AG04449 (cell line): Measurements from ENCODE around the gene AGMO.

Source experiments
- CTCF ChIA-PET: fragments of 350-600 bp; formaldehyde crosslinking; extraction: SDS; loops from one replicate; lab custom pipeline; 2021; ENCODE audit warnings: antibody characterized with exemption; lab: Yijun Ruan, JAX
- POLR2A ChIA-PET: fragments of 400-600, 350-600 bp; formaldehyde crosslinking; extraction: SDS; loops from one replicate; lab custom pipeline; 2020; ENCODE audit warnings: antibody characterized with exemption, inconsistent platforms; lab: Yijun Ruan, JAX
- DNase-seq: peaks from one replicate; pipeline ENCODE4 v3.0.0-alpha.2; 2010; ENCODE audit warnings: low read depth, low spot score
- H3K4me3 ChIP-seq: 2 replicates; pipeline ENCODE4 v1.5.1; 2011; ENCODE audit warnings: low read depth, mild to moderate bottlenecking, control low read depth, low read length
- TF ChIP-seq, protein P1 (sequence below): IDR thresholded peaks from one replicate; pipeline ENCODE4 v1.5.1; 2011; ENCODE audit warnings: mild to moderate bottlenecking, moderate library complexity, low read length, control low read depth, inconsistent platforms; ENCODE audit not compliant: insufficient read depth; ENCODE audit errors: missing control alignments

Gene AGMO

DNA sequence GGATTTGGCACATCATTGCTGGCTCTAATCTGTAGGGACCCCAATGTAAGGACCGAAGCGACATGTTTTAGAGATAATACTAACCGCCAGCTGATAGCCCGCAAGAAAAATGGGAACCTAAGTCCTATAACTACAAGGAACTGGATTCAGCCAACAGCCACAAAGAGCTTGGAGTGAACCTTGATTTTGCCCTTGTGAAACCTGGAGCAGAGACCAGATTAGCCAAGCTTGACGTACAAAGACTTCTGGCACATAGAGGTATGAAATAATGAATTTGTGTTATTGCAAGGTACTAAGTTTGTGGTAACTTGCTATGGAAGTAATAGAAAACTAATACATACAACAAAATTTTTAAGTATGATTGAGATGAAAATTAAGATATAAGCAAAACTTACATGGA lies 246.9 kb downstream of the AGMO start:
- no peak for DNase-seq
- TF ChIP-seq, protein P1, sequence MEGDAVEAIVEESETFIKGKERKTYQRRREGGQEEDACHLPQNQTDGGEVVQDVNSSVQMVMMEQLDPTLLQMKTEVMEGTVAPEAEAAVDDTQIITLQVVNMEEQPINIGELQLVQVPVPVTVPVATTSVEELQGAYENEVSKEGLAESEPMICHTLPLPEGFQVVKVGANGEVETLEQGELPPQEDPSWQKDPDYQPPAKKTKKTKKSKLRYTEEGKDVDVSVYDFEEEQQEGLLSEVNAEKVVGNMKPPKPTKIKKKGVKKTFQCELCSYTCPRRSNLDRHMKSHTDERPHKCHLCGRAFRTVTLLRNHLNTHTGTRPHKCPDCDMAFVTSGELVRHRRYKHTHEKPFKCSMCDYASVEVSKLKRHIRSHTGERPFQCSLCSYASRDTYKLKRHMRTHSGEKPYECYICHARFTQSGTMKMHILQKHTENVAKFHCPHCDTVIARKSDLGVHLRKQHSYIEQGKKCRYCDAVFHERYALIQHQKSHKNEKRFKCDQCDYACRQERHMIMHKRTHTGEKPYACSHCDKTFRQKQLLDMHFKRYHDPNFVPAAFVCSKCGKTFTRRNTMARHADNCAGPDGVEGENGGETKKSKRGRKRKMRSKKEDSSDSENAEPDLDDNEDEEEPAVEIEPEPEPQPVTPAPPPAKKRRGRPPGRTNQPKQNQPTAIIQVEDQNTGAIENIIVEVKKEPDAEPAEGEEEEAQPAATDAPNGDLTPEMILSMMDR: no peak
- H3K4me3 ChIP-seq: no peak overlapping the region
- ChIA-PET POLR2A (no interaction called here), CTCF (interaction anchor here (1.3 kb wide), 1 partner anchor 12 kb away, joined by 4 read pairs; no protein-coding TSS in a partner anchor)

DNA sequence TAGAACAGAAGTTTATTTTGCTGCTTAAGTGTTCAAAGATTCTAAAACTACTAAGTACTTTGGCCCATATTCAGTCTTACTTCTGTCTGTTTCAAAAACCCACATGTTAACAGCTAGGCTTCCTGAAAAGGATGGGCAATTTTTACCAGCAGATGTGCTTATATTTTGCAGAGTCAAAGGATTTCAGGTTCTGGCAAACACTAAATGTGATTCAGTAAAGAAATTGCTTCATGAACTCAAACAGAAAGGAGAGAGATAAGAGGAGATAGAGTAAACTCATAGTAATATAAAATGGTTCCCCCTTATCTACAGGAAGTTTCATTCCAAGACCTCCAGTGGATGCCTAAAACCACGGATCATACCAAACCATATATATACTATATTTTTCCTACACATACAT lies 248.5 kb downstream of the AGMO start:
- DNase-seq: no peak
- no peak overlapping the region for H3K4me3 ChIP-seq
- TF ChIP-seq, protein P1: no peak
- ChIA-PET CTCF (no interaction called here), POLR2A (no interaction called here)

DNA sequence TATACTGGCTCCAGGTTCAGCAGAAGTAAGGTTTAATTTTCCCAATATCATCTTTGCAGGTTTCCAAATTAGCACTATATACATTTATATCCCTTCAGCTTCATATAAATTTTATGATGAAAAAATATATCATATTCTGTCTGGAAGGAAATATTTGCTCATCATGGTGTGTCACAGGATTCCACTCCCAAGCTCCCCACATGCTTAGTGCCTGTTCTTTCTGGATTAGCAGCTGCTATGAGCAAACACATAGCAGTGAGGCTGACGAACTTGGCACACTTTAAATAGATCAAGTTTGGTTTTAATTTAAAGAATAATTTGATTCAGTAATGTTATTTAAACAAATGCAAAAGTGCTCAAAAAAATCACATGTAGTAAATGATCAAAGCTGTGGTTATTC lies 251.9 kb downstream of the AGMO start:
- ChIA-PET POLR2A (no interaction called here), CTCF (interaction anchor here (2.0 kb wide), 1 partner anchor 411 kb away, joined by 5 read pairs; no protein-coding TSS in a partner anchor)
- TF ChIP-seq, protein P1: no peak
- no peak overlapping the region for H3K4me3 ChIP-seq
- peak; percentile 26 for DNase-seq

DNA sequence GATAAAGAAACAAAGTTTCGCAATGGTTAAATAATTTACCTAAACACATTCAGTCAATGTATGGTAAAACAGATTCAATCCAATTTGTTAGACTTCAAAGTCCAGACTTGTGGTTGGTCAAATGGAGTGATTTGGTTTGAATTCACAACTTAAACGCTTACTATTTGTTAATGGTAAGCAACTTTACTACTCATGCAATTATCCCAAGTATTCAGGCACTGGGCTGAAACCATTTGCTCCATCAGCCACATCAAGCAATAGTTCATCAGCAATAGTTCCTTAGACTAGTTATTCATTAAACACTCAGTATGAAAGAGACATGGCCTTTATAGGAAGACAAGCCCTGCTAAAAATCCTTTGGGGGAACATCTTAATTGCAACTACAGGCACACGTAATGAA lies 253.0 kb downstream of the AGMO start:
- H3K4me3 ChIP-seq: no peak overlapping the region
- DNase-seq: no peak
- TF ChIP-seq, protein P1: no peak
- ChIA-PET CTCF (no interaction called here), POLR2A (no interaction called here)

DNA sequence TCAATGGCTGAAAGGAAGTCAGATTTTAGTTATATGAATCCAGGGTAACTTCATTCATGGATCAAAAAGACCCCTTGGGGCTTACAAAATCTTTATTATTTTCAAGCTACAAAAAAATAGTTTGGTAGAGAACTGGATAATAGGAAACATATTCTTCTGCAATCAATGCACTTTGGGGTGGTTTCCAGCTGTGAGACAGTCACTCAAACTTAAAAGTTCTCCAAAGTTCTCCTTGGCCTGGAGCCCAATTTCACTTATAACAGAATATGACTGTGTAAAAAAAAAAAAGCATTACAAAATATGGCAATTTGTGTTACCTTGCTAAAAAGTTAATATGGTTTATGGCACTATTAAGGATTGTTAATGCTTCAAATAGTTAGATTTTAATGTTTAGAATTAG lies 255.5 kb downstream of the AGMO start:
- ChIA-PET CTCF (no interaction called here), POLR2A (no interaction called here)
- no peak for DNase-seq
- TF ChIP-seq, protein P1: no peak
- H3K4me3 ChIP-seq: no peak overlapping the region

DNA sequence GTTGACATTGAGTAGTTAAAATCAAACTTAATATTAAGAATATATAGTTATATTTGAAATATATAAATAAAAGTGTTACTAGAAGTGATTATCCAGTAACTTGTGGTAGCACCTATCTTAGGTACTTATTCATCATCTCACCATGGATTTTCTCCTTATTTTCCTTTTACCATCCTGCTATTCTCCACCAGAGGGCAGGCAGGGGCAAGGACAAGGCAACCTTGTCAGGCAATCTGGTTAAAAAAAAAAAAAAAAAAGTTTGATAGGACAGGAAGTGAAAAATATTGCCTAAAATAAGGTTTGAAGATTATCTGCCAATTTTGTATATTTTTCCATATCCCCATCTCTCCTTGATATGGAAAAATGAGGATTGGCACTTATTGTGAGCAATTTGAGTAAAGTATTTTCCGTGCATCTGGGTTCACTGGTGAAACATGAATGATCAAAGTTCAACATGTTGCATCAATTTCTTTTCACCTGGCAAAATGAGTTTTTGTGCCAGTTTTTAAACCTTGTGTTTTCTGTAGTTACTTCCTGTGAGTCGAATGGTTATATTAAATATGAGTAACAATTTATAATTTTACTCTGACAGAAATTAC lies 256.7 kb downstream of the AGMO start:
- CTCF ChIA-PET: interaction anchor here (1.0 to 4.2 kb wide), 3 partner anchors 249 to 766 kb away, joined by 4 to 23 read pairs (median 5); no protein-coding TSS in a partner anchor
- H3K4me3 ChIP-seq: no peak overlapping the region
- no peak for DNase-seq

More for the DNA sequence above, 256.7 kb downstream of the AGMO start:
- POLR2A ChIA-PET: no interaction called here
- TF ChIP-seq, protein P1: peak; percentile 68
